ENCODE data around the gene SH3GLB1.

SH3GLB1 gene

GRCh38 chr1:86739648-86740509 is 35.5 kb downstream of the SH3GLB1 start:
- DNase-seq, result no peak

GRCh38 chr1:86741947-86742572 is 37.7 kb downstream of the SH3GLB1 start:
- DNase-seq, result no peak

- no peak for DNase-seq
These were observed 42.9 kb downstream of the SH3GLB1 start for GRCh38 chr1:86747304-86747703.

GRCh38 chr1:86748622-86749373 is 44.4 kb downstream of the SH3GLB1 start:
- no peak for DNase-seq

- no peak for DNase-seq
These were observed 45.7 kb downstream of the SH3GLB1 start for GRCh38 chr1:86750076-86750475.

GRCh38 chr1:86750530-86750929 is 46.2 kb downstream of the SH3GLB1 start:
- no peak for DNase-seq

GRCh38 chr1:86751923-86752322 is 47.5 kb downstream of the SH3GLB1 start:
- DNase-seq, result no peak

GRCh38 chr1:86753700-86754099 is 49.3 kb downstream of the SH3GLB1 start:
- no peak for DNase-seq

- DNase-seq, result no peak
These were observed 50.0 kb downstream of the SH3GLB1 start for GRCh38 chr1:86754265-86754974.

GRCh38 chr1:86756062-86756406 is 51.7 kb downstream of the SH3GLB1 start:
- DNase-seq, result no peak

GRCh38 chr1:86757272-86757984 is 53.1 kb downstream of the SH3GLB1 start:
- DNase-seq, result no peak

GRCh38 chr1:86758570-86758969 is 54.2 kb downstream of the SH3GLB1 start:
- no peak for DNase-seq

GRCh38 chr1:86760199-86760598 is 55.8 kb downstream of the SH3GLB1 start:
- DNase-seq, result no peak

GRCh38 chr1:86762336-86762735 is 58.0 kb downstream of the SH3GLB1 start:
- no peak for DNase-seq

GRCh38 chr1:86764523-86764922 is 60.1 kb downstream of the SH3GLB1 start:
- DNase-seq, result no peak

- no peak for DNase-seq
These were observed 60.7 kb downstream of the SH3GLB1 start for GRCh38 chr1:86765073-86765472.

GRCh38 chr1:86765674-86766073 is 61.3 kb downstream of the SH3GLB1 start:
- DNase-seq, result no peak

GRCh38 chr1:86768554-86768953 is 64.2 kb downstream of the SH3GLB1 start:
- no peak for DNase-seq

- DNase-seq, result no peak
These were observed 64.7 kb downstream of the SH3GLB1 start for GRCh38 chr1:86769065-86769464.

- no peak for DNase-seq
These were observed 69.2 kb downstream of the SH3GLB1 start for GRCh38 chr1:86773341-86774288.

Data from 8988T (cell line).